ENCODE results near the gene PEBP1.

DNA sequence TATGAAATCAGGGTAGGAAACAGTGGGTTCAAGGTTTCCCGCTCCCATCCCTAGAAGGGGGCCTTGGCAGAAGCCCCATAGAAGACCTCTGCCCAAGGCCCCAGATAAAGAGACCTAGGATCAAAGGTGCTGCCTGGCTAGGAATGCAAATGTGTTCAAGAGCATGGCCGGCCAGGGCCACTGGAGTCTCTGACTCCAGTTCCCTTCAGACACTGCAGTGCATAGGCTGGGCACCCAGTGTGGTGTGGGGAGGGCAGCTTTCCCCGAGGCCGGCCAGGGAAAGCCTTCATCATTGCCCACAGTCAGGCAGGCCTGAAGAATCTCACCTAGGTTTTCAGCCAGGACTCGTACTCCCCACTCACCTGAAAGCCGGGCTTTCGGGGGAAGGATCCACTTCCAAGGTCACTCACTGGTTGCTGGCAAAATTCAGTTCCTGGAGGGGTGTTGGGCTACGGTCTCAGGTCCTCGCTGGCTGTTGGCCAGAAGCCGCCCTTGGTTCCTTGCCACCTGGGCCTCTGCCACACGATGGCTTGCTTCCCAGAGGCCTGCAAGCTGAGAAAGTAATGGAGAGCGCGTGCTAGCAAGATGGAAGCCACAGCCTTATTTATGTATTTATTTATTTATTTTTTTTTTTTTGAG lies 9.7 kb upstream of the PEBP1 start:
- TF ChIP-seq POLR2AphosphoS5 (IDR thresholded peaks at IDR 0.05) = no peak
- TF ChIP-seq, protein P1, sequence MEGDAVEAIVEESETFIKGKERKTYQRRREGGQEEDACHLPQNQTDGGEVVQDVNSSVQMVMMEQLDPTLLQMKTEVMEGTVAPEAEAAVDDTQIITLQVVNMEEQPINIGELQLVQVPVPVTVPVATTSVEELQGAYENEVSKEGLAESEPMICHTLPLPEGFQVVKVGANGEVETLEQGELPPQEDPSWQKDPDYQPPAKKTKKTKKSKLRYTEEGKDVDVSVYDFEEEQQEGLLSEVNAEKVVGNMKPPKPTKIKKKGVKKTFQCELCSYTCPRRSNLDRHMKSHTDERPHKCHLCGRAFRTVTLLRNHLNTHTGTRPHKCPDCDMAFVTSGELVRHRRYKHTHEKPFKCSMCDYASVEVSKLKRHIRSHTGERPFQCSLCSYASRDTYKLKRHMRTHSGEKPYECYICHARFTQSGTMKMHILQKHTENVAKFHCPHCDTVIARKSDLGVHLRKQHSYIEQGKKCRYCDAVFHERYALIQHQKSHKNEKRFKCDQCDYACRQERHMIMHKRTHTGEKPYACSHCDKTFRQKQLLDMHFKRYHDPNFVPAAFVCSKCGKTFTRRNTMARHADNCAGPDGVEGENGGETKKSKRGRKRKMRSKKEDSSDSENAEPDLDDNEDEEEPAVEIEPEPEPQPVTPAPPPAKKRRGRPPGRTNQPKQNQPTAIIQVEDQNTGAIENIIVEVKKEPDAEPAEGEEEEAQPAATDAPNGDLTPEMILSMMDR (IDR thresholded peaks at IDR 0.05 in 8 of 11, conservative IDR thresholded peaks at IDR 0.05 in 3 of 11) = no peak
